MM.1S (cell line): Measurements from ENCODE around the gene GSTM5.
"Not testable (repeated sequence)": the region's sequence is repeated elsewhere in the genome, so short reads cannot be mapped to it uniquely, and the experiment has no call there.

Experiments used
- DNase-seq: peaks from one replicate; pipeline ENCODE4 v3.0.0-alpha.2; 2015
- H2AFZ ChIP-seq: fragments of 300-600 bp; sonication (generic); 2 replicates; pipeline ENCODE4 v1.6.0; 2016; ENCODE audit warnings: antibody characterized with exemption, low read length
- H3F3A ChIP-seq: fragments of 300-600 bp; sonication (generic); 2 replicates; pipeline ENCODE4 v1.6.1; 2016; ENCODE audit warnings: mild to moderate bottlenecking, antibody characterized with exemption, low read length, moderate library complexity, mixed read lengths; ENCODE audit not compliant: insufficient read depth
- H3K27ac ChIP-seq: fragments of 300-600 bp; sonication (generic); 2 replicates; pipeline ENCODE4 v1.5.1; 2016; ENCODE audit warnings: mild to moderate bottlenecking, low read length
- H3K27me3 ChIP-seq: fragments of 300-600 bp; sonication (generic); replicated peaks from 2 replicates; pipeline ENCODE4 v1.6.0; 2016; ENCODE audit warnings: low read length; ENCODE audit not compliant: insufficient read depth
- H3K36me3 ChIP-seq: fragments of 300-600 bp; sonication (generic); replicated peaks from 2 replicates; pipeline ENCODE4 v1.6.1; 2016; ENCODE audit warnings: mild to moderate bottlenecking, low read length, mixed read lengths; ENCODE audit not compliant: insufficient read depth
- H3K4me1 ChIP-seq: fragments of 300-600 bp; sonication (generic); 2 replicates; pipeline ENCODE4 v1.6.1; 2016; ENCODE audit warnings: low read length, mixed read lengths
- H3K4me2 ChIP-seq: fragments of 300-600 bp; sonication (generic); 2 replicates; pipeline ENCODE4 v1.6.0; 2016; ENCODE audit warnings: low read depth, low read length
- H3K4me3 ChIP-seq: fragments of 300-600 bp; sonication (generic); 2 replicates; pipeline ENCODE4 v1.5.1; 2016; ENCODE audit warnings: low read length, mixed read lengths
- H3K79me2 ChIP-seq: fragments of 300-600 bp; sonication (generic); 2 replicates; pipeline ENCODE4 v1.6.1; 2016; ENCODE audit warnings: mixed run types, low read length, mixed read lengths
- H3K9ac ChIP-seq: fragments of 300-600 bp; sonication (generic); 2 replicates; pipeline ENCODE4 v1.6.1; 2016; ENCODE audit warnings: low read length, mixed read lengths
- H3K9me2 ChIP-seq: fragments of 300-600 bp; sonication (generic); replicated peaks from 2 replicates; pipeline ENCODE4 v1.6.1; 2016; ENCODE audit warnings: mild to moderate bottlenecking, low read length, mixed read lengths; ENCODE audit not compliant: insufficient read depth
- H3K9me3 ChIP-seq: fragments of 300-600 bp; sonication (generic); replicated peaks from 2 replicates; pipeline ENCODE4 v1.6.1; 2016; ENCODE audit warnings: mild to moderate bottlenecking, low read length, mixed read lengths; ENCODE audit not compliant: insufficient read depth
- H4K20me1 ChIP-seq: fragments of 300-600 bp; sonication (generic); 2 replicates; pipeline ENCODE4 v1.6.1; 2016; ENCODE audit warnings: mild to moderate bottlenecking, low read length, moderate library complexity, mixed read lengths; ENCODE audit not compliant: insufficient read depth
- EZH2 ChIP-seq: fragments of 300-600 bp; sonication (generic); optimal IDR thresholded peaks from 2 replicates; pipeline ENCODE3; 2017; ENCODE audit warnings: low read depth, mild to moderate bottlenecking, antibody characterized with exemption, low read length, mixed read lengths
- EZH2phosphoT487 ChIP-seq: fragments of 300-600 bp; sonication (generic); IDR thresholded peaks from 2 replicates; pipeline ENCODE4 v1.6.1; 2018; ENCODE audit warnings: antibody characterized with exemption, low read length
- TF ChIP-seq, protein P1 (sequence below): fragments of 300-600 bp; sonication (generic); IDR thresholded peaks from 2 replicates; pipeline ENCODE4 v1.5.1; 2016; ENCODE audit warnings: antibody characterized with exemption, low read length, mixed read lengths

GSTM5 gene

GRCh38 chr1:109765896-109766615, 54.0 kb downstream of the GSTM5 start:
- Histone ChIP-seq H3K9me3 (no peaks in the 10 kb centered on the region), H3K4me3 (no peak overlapping the region), H3K36me3 (no peaks in the 10 kb centered on the region), H3K4me2 (no peak overlapping the region), H3K27ac (no peak overlapping the region), H3K9me2 (no peaks in the 10 kb centered on the region), H4K20me1 (no peaks in the 10 kb centered on the region), H3K79me2 (no peaks in the 10 kb centered on the region), H3K4me1 (no peaks in the 10 kb centered on the region), H3F3A (no peaks in the 10 kb centered on the region), H2AFZ (no peak overlapping the region), H3K27me3 (no peaks in the 10 kb centered on the region), H3K9ac (no peak overlapping the region)
- DNase-seq, result no peak
- TF ChIP-seq, protein P1, sequence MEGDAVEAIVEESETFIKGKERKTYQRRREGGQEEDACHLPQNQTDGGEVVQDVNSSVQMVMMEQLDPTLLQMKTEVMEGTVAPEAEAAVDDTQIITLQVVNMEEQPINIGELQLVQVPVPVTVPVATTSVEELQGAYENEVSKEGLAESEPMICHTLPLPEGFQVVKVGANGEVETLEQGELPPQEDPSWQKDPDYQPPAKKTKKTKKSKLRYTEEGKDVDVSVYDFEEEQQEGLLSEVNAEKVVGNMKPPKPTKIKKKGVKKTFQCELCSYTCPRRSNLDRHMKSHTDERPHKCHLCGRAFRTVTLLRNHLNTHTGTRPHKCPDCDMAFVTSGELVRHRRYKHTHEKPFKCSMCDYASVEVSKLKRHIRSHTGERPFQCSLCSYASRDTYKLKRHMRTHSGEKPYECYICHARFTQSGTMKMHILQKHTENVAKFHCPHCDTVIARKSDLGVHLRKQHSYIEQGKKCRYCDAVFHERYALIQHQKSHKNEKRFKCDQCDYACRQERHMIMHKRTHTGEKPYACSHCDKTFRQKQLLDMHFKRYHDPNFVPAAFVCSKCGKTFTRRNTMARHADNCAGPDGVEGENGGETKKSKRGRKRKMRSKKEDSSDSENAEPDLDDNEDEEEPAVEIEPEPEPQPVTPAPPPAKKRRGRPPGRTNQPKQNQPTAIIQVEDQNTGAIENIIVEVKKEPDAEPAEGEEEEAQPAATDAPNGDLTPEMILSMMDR, result no peak
- TF ChIP-seq EZH2phosphoT487 (no peak), EZH2 (no peak)

DNA sequence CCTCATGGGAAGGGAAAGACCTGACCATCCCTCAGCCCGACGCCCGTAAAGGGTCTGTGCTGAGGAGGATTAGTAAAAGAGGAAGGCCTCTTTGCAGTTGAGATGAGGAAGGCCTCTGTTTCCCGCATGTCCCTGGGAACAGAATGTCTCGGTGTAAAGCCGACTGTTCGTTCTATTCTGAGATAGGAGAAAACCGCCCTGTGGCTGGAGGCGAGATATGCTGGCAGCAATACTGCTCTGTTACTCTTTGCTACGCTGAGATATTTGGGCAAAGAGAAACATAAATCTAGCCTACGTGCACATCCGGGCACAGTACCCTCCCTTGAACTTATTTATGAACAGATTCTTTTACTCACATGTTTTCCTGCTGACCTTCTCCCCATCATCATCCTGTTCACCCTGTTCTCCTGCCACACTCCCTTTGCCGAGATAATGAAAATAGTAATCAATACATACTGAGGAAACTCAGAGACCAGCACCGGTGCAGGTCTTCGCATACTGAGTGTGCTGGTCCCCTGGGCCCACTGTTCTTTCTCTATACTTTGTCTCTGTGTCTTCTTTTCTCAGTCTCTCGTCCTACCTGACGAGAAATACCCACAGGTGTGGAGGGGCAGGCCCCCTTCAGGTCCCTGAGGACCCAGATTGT, 55.1 kb downstream of the GSTM5 start:
- H3K4me2 ChIP-seq, H3K9me2 ChIP-seq, H3K27me3 ChIP-seq, H3K4me3 ChIP-seq, H4K20me1 ChIP-seq, H3K9ac ChIP-seq, H3K27ac ChIP-seq, H3F3A ChIP-seq, H3K79me2 ChIP-seq, H3K4me1 ChIP-seq, DNase-seq, H3K36me3 ChIP-seq, H2AFZ ChIP-seq, H3K9me3 ChIP-seq: not testable (repeated sequence)
